ENCODE results near the gene PAX9.

DNA sequence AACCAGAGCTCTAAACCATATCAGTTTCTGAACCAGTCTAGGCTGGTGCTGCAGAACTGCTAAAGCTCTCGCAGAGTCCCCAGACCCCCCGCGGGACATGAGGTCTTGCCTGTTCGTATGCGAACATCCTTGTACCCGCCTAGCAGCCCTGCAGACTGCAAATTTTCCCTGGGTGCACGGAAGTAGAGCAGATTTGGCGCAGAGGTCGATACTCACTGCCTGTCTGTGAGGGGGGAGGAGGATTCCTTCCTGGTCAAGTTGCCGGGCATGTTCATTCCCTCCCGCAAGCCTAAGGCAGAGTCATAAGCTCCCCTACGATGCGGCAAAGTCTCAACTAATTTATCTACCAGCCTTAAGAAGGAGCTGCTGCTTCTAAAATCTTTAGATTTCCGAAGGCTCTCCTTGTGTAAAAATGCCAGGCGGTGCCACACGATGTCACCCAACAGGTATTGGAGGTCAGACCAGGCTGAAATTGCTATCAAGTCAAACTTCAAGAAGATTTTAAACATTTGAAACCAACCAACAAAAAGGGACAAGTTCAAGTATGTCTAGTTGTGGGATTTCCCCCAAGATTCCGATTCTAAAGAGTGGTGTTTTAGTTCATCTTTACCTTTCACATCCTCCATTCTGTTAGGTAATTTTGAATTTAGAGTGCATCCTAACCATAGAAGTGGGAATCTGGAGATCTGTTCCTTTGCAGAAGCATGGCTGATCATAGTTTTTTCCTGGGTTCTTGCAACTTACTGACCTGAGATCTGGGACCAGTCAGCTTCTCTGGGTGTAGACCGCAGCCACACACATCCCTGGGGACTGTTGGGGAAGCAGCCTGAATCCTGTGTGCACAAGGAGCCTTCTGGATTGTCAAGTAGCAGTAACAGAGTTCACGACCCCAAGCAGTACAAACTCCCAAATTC is 1.6 kb upstream of the PAX9 start:
- TF ChIP-seq, protein P1, sequence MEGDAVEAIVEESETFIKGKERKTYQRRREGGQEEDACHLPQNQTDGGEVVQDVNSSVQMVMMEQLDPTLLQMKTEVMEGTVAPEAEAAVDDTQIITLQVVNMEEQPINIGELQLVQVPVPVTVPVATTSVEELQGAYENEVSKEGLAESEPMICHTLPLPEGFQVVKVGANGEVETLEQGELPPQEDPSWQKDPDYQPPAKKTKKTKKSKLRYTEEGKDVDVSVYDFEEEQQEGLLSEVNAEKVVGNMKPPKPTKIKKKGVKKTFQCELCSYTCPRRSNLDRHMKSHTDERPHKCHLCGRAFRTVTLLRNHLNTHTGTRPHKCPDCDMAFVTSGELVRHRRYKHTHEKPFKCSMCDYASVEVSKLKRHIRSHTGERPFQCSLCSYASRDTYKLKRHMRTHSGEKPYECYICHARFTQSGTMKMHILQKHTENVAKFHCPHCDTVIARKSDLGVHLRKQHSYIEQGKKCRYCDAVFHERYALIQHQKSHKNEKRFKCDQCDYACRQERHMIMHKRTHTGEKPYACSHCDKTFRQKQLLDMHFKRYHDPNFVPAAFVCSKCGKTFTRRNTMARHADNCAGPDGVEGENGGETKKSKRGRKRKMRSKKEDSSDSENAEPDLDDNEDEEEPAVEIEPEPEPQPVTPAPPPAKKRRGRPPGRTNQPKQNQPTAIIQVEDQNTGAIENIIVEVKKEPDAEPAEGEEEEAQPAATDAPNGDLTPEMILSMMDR (IDR thresholded peaks at IDR 0.05), result no peak
- no peak for TF ChIP-seq POLR2A (IDR thresholded peaks at IDR 0.05)

Measured in stomach (tissue), 4 donors.